ENCODE data around the gene EFCAB5.
"Not testable (repeated sequence)": the region's sequence is repeated elsewhere in the genome, so short reads cannot be mapped to it uniquely, and the experiment has no call there.

EFCAB5 gene

DNA sequence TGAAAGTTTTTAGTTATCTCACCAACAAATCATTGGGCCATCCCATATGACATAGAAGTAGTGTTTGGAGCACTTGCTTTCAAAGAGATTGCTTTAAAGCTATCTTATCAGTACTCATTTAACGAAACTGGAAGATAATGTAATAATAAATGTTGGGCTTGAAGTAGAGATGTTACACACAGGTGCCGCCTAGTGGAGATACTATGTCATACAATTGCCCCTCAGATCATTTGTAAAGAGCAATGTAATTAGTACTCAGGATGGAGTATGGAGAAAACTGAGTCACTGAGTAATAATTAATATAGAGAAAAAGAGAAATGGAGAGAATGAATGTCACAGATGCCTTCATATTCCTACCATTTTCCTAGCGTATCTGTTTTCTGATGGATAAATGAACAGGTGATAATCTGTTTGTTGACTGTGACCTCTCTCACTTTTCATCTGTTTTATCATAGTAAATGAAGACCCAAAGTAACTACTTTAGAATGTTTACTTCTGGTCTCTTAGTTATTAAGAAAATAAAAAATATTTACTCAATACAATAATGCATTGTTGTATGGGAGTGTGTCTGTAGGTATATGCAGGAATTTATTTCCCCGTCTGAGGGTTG is 80.4 kb downstream of the EFCAB5 start:
- DNase-seq = peak; percentile 12 to 28

DNA sequence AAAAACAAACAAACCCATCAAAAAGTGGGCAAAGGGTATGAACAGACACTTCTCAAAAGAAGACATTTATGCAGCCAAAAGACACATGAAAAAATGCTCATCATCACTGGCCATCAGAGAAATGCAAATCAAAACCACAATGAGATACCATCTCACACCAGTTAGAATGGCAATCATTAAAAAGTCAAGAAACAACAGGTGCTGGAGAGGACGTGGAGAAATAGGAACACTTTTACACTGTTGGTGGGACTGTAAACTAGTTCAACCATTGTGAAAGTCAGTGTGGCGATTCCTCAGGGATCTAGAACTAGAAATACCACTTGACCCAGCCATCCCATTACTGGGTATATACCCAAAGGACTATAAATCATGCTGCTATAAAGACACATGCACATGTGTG is 83.9 kb downstream of the EFCAB5 start:
- DNase-seq = not testable (repeated sequence)

DNA sequence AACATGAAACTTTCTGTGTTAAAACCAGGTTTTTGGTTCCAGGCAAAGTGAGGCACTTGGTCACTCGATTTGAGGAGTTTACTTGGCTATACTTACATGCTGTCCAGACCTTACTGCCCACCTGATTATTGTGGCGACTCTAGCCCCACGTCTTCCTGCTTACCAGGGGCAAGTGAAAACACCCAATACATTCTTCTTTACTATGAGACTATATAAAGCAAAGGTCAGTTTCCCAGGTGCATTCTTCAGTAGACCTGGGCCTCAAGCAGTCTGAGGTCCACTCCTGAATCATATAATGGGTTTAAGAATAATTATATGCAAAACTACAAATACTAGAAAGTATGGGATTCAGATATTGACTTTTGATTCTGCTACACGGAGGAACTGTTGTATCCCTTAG is 86.2 kb downstream of the EFCAB5 start:
- DNase-seq = no peak

DNA sequence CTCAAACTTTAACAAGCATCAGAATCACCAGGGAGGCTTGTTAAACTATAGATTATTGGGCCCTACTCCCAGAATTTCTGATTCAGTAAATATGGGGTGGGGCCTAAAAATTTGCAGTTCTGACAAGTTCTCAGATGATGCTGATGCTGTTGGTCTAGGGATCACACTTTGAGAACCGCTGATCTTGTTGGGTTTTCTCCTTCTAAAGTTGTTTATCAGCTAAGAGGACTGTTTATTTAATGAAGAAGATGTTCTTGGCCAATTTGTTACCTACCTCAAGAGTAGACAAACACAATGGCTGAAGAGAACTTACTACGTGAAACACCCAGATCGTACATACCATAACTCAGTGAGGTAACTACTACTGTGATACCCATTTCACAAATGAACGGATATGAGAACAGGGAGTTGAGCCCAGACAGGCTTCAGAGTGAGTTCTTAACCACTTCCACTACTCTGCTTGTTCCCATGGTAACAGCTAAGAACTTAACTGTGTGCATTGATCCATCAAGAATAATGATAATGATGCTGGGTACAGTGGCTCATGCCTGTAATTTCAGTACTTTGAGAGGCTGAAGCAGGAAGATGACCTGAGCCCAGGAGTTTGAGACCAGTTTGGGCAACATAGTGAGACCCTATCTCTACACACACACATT is 89.9 kb downstream of the EFCAB5 start:
- no peak for DNase-seq

DNA sequence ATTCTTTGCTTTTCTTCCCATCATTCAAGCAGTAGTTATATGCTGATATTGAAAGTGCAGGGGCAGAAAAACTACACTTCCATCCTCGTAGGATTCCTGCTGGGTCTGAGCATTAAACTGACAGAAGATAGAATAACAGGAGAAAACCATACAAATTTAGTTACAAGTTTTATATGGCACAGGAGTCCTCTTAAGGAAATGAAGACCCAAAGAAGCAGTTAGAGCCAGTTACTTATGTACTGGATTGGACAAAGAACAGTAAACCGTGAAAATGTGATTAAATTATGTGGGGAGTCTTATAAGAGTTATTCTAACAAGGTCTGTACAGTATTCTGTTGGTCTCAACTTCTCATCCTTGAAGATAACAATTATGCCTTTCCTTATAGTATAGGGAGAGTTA is 93.9 kb downstream of the EFCAB5 start:
- no peak for DNase-seq

DNA sequence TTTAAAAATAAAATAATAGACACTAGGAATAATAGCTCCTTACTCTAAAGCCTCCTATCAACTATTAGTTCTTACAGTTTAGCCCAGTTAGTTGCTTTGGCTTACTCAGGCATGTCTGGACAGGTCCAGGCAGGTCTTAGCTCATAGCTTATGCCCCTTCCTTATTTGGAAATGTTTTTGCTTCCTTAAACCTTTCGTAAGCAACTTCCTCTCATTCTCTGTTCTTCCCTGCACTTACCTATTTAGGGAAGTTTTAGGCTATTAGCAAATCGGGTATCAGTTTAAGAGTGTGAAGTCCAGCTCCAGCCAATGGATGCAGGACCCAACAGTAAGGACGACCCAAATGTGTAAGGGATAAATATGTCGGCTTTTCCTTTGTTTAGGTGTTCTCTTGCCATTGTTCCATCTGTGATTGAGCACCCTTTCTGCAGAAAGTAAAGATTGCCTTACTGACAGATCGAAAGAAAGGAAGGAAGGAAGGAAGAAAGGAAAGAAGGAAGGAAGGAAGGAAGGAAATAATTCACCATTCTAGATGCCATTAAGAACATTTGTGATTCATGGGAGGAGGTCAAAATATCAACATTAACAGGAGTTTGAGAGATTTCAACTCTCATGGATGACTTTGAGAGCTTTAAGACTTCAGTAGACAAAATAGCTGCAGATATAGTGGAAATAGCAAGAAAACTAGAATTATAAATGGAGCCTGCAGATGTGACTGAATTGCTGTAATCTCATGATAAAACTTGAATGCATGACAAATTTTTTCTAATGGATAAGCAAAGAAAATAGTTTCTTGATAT is 99.5 kb downstream of the EFCAB5 start:
- DNase-seq = not testable (repeated sequence)

DNA sequence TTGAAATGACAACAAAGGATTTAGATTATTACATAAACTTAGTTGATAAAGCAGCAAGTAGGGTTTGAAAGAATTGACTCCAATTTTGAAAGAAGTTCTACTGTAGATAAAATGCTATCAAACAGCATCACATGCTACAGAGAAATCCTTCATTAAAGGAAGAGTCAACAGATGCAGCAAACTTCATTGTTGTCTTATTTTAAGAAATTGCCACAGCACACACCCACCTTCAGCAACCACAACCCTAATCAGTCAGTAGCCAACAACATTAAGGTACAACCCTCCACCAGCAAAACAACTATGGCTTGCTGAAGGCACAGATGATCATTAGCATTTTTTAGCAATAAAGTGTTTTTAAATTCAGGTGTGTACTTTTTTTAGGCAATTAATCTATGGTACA is 100.1 kb downstream of the EFCAB5 start:
- no peak for DNase-seq

DNA sequence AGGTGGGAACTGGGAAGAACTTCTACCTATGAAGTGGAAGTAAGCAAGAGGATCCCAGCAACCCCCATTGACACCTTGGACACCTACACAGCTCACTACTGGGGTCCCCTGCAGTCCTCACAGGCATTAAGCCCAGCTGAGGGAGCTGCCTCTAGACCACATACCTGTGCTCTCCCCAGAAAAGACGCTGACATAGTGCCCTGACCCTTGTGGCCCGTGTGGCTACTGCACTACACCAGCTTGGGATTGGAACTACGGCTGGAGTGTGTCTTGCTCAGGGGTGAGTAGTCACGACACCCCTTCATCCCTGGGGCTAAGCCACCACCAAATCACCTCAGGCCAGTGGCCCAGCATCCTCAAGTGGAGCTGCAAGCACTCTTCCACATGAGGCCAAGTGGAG is 120.9 kb downstream of the EFCAB5 start:
- no peak for DNase-seq

DNA sequence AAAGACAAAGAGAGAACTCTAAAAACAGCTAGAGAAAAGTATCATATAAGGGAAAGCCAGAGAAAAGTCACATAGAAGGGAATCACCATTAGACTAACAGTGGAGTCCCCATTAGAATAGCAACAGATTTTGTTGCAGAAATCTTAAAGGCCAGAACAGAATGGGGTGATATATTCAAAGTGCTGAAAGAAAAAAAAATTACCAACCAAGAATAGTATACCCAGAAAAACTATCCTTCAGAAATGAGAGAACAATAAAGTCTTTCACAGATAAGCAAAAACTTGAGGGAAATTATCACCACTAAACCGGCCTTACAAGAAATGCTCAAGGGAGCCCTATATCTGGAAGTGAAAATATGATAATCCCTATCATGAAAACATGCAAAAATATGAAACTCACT is 123.3 kb downstream of the EFCAB5 start:
- no peak for DNase-seq

DNA sequence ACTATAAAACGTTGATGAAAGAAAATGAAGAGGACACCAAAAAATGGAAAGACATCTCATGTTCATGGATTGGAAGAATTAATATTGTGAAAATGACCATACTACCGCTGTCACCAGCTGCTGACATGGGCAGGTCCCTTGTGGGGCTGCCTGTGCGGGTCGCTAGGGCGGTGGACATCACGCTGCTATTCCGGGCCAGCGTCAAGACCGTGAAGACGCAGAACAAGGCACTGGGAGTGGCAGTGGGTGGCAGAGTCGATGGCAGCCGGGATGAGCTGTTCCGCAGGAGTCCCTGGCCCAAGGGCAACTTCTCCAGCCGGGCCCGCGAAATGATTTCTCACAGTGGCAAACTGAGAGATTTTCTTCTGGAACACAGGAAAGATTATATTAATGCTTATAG is 127.0 kb downstream of the EFCAB5 start:
- DNase-seq = no peak

DNA sequence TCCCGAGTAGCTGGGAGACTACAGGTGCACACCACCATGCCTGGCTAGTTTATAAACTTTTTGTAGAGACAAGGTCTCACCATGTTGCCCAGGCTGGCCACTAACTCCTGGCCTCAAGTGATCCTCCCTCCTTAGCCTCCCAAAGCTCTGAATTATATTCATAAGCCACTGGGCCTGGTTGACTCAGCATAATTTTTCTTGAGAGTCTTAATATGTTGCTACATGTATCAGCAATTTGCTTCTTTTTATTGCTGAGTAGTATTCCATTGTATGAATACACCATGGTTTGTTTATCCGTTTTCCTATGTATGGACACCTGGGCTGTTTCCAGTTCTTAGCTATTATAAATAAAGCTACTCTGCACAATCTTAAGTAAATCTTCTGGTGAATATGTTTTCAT is 132.8 kb downstream of the EFCAB5 start:
- DNase-seq = no peak

DNA sequence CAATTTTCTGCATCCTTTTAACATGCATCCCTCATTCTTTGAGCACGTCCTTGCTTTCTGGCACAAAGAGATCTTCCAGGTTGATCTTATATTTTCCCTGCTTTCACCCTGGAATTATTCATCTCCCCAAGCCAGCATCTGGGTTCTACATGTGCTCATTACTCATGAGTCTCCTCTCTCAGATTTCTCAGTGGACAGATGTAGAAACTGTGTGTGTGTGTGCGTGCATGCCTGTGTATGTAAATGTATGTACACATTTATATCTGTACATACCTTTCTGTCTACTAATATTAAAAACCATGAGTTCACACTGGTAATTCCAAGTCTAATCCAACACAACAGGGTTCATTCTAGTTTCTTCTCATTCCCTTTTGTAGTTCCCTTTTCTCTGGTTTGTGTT is 133.3 kb downstream of the EFCAB5 start:
- no peak for DNase-seq

DNA sequence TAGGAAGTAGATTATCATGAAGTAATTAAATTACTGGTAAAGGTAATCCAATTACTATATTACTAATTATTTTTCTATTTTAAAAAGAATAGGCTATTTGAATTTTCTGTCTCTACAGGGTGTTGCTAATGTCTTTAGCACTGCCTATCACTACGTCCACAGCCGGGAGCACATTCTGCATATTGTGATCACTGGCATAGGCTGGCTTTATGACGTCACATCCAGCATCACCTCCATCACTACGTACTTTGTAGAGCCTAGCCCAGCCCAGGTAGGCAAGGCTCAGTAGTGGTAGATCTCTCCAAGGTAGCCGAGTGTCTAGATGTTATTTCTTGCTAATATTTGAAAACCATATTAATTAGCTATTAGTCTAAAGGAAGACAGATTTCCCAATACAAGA is 141.3 kb downstream of the EFCAB5 start:
- no peak for DNase-seq

DNA sequence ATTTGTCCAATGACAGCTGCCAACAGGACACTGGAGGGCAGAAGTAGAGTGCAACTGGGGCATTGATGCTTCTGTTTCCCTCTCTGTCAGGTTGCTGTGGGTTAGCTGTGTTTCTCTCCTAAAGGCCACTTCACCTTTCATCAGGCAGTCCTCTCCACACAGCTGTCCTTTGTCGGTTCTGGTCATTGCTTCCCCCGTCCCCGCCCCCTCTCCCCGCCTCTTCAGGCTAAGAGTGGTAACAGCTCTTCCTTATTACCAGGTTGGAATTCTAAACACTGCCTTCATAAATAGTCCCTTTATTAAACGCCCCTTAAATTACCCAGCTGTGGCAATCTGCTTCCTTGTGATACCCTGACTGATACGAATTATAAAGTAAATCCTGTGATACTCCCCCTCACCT is 143.4 kb downstream of the EFCAB5 start:
- DNase-seq = no peak

DNA sequence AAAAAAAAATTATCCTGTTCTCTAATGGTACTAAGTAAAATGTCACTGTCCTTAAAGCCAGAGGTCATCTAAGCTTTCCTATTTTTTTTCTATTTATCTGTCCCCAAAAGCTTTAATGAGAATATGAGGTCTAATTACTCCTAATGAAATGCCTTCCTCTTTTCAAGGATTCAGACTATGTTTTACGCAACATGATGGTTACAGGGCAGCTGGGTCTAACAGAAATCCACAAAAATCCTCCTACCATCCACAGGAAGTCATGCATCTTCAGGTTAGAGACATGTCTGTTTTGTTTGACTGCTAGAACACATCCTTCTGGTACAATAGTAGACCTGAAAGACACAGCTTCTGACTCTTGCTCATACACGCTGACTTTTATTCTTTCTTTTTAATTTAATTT is 145.5 kb downstream of the EFCAB5 start:
- no peak for DNase-seq

DNA sequence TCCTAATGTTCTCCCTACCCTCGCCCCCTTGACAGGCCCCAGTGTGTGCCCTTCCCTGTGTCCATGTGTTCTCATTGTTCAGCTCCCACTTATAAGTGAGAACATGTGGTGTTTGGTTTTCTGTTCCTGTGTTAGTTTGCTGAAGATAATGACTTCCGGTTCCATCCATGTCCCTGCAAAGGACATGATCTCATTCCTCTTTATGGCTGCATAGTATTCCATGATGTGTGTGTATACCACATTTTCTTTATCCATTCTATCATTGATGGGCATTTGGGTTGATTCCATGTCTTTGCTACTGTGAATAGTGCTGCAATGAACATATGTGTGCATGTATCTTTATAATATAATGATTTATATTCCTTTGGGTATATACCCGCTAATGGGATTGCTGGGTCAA is 146.0 kb downstream of the EFCAB5 start:
- not testable (repeated sequence) for DNase-seq

DNA sequence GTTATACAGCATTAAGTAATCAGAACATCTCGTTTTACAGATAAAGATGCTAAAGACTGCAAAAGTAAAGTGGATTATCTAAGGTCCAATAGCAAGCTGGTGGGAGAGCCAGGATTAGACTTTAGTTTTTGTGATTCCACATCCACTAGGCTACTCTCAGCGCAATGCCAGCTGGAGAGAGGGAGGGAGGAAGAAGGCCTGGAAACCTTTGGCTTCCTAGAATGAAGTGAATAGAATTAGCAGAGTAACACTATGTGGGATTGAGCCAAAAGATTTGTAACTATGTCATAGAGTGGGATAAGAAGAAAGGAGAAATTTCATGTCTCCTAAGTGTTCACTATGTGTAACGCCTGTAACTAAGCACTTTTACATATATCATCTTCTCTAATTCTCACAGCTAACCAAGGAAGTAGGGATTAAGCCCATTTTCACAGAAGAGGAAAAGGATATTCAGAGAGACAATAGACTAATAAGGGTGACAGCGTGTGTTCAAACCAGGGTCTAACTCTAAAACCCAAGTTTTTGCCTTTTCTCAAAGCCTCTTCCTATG is 149.8 kb downstream of the EFCAB5 start:
- DNase-seq = no peak

DNA sequence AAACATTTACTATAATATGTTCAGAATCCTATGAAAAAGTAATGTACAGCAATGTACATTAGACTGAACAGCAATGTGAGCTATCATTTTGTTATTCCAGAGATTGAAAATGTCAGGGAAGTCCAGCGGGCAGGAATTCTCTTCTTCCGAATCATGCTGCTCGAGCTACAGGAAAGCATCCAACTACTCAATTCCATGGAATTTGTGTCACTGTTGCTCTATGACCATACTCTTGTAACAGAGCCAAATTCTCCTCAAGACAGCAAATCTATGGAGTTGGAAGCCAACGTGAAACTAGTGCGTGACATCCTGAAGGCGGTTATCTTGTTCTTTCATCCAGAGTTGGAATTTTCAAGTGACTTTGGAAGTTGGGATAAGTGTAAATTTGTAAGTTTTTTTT is 150.3 kb downstream of the EFCAB5 start:
- no peak for DNase-seq

DNA sequence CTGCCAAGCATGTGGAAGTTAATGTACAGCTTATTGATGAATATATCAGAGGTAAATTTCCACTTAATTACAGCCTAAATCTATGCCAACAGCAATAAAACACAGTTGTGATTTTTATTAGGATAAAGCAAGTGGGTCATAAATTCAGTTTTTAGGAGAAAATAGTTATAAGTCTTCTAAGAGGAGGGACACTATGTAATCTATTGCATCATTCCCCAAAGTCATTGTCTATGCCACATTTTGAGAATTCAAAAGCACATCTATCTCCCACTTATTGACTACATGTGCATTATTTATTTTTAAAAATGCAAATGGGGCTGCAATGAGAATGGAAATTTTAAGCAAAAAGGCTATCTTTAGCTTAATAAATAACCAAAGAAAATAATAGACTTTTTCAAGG is 151.5 kb downstream of the EFCAB5 start:
- no peak for DNase-seq

DNA sequence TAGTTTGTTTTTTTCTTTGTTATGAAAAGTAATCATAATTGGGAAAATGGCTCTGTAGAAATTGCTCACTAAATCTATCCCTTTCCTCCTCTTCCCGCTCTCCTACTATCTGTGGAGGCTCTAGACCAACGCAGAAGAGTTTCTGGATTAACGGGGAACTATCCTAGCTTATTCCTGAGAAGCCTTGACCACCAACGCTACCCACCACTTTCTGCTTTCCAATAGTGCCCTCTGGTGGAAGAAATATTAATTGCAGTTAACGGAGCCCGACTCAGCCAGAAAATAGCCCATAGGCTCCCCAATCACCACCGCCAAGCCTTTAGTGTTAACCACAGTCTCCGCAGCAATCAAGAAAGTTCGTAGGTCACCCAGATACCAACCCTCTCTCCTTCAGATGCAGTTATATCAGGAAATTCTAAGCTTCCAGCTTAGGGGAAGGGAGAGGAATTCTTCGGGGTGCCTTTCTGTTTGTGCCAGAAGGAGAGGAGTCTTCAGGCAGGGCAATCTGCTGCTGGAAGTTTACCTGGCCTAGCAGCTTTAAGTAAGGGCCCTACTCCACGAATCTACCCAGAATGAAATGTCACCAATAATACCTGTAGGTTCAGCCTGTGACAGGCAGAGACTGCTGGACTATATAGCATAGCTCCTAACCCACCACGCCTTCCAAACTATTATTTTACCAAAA is 152.2 kb downstream of the EFCAB5 start:
- DNase-seq = peak; percentile 32 to 55

DNA sequence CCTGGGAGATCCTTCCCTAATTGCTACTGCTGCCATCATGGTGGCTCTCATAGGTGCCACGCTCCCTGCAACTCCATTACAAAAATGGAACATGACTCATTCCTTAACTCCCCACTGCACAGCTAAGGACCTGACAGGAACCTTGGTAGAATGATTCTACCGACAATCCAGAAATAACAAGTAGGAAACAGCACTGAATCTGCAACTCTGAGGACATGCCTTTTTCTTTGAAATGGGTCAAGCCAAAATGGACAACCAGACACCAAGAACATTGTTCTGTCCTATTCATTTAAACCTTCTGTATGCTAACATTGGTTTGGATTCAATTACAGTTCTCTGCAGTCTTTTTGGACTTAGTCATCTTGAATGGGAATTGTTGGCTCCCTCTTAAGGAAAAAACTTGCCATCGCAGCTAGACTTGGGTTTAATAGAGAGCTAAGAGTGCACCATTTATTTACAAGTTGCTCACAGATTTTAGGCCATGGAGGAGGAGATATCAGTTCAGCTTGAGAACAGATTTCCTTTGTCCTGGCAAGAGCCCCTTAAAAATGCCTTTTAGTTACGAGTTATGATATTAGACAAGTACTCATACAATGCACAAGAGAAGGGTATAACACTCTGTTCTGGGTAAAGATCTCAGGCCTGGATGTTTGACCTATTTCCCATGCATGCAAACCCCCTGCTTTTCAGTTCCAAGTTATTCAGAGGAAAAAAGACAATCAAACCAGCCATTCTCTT is 154.2 kb downstream of the EFCAB5 start:
- no peak for DNase-seq

DNA sequence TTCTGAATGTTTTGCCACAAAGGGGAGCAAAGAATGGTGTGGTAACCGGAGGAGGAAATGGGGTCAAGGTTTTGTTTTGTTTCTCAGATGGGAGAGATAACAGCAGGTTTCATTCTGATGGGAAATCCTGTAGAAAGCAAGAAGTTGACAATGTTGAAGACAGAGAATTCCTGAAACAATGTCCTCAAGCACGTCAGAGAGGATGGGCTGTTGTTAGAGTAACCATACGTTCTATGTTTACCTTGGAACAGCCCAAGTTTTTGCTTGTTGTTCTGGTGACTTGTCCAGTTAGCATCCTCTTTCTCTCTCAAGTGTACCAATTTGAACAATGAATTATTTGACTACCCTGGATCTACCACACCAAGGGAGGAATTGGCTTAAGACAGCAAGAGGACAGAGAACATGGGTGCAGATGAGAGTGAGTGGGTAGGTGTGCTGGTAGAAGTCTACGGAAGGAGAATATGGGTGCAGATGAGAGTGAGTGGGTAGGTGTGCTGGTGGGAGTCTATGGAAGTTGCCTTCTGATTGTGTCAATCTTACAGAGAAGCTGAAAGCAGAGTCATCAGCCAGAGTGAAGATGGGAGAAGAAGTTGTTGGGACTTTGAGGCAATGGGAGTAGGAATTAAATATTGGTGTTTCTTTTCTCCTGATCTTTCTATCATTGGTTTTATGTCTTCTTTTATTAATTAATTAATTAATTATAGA is 160.4 kb downstream of the EFCAB5 start:
- no peak for DNase-seq
